Lower leg skin (tissue), 3 donors: ENCODE measurements around the gene ITPRID2.

Experiments
- POLR2A ChIP-seq, 2 donors: fragments of 450-650 bp; IDR thresholded peaks; one replicate each; pipeline ENCODE4 v1.6.1; 2016 to 2017; ENCODE audit warnings: antibody characterized with exemption in 2 of 2, mild to moderate bottlenecking in 1 of 2, moderate library complexity in 1 of 2
- TF ChIP-seq, protein P1 (sequence below), 3 donors: fragments of 450-650 bp; IDR thresholded peaks; one replicate each; pipeline ENCODE4 v1.5.1; 2016; ENCODE audit warnings: antibody characterized with exemption in 3 of 3, mild to moderate bottlenecking in 3 of 3, moderate library complexity in 2 of 3

DNA sequence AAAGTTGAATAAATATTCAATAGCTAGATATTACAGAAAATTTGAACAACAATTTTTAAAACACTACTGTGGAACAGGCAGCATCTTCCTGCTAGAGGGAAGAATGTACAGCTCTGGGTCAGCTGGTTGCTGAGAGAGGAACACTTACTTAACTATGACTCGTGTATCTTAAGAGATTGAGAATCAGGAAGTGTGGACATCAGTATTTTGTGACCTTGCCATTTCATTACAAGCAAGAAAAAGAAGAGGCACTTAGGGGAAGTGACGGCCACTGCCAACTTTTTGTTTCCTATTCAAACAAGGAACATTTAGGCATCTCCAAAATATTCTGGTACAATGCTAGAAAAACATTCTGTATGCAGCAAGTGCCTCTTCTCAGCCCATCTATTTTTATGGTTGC, 45.9 kb downstream of the ITPRID2 start:
- TF ChIP-seq, protein P1, sequence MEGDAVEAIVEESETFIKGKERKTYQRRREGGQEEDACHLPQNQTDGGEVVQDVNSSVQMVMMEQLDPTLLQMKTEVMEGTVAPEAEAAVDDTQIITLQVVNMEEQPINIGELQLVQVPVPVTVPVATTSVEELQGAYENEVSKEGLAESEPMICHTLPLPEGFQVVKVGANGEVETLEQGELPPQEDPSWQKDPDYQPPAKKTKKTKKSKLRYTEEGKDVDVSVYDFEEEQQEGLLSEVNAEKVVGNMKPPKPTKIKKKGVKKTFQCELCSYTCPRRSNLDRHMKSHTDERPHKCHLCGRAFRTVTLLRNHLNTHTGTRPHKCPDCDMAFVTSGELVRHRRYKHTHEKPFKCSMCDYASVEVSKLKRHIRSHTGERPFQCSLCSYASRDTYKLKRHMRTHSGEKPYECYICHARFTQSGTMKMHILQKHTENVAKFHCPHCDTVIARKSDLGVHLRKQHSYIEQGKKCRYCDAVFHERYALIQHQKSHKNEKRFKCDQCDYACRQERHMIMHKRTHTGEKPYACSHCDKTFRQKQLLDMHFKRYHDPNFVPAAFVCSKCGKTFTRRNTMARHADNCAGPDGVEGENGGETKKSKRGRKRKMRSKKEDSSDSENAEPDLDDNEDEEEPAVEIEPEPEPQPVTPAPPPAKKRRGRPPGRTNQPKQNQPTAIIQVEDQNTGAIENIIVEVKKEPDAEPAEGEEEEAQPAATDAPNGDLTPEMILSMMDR (IDR thresholded peaks at IDR 0.05) = no peak
- no peak for TF ChIP-seq POLR2A (IDR thresholded peaks at IDR 0.05)
